Measurements from ENCODE around the gene ZNF546.

The ZNF546 gene

GRCh38 chr19:39982883-39983282 lies 14.0 kb upstream of the ZNF546 start:
- H4K20me1 ChIP-seq (ENCODE audit: insufficient read depth, low read length): peaks cover 6% of the 10 kb centered on the region; the same call in 1 of the 2 replicates
- H3K9ac ChIP-seq (ENCODE audit: low read depth, low read length): no peak overlapping the region
- ATAC-seq (ENCODE audit: insufficient read depth, low read depth) (no peak), DNase-seq (no peak)
- TF ChIP-seq, protein P1, sequence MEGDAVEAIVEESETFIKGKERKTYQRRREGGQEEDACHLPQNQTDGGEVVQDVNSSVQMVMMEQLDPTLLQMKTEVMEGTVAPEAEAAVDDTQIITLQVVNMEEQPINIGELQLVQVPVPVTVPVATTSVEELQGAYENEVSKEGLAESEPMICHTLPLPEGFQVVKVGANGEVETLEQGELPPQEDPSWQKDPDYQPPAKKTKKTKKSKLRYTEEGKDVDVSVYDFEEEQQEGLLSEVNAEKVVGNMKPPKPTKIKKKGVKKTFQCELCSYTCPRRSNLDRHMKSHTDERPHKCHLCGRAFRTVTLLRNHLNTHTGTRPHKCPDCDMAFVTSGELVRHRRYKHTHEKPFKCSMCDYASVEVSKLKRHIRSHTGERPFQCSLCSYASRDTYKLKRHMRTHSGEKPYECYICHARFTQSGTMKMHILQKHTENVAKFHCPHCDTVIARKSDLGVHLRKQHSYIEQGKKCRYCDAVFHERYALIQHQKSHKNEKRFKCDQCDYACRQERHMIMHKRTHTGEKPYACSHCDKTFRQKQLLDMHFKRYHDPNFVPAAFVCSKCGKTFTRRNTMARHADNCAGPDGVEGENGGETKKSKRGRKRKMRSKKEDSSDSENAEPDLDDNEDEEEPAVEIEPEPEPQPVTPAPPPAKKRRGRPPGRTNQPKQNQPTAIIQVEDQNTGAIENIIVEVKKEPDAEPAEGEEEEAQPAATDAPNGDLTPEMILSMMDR (IDR thresholded peaks at IDR 0.05; ENCODE audit: borderline replicate concordance, extremely low read depth, low read length, poor library complexity, severe bottlenecking): no peak
- no peak for TF ChIP-seq EZH2 (IDR thresholded peaks at IDR 0.05; ENCODE audit: borderline replicate concordance, low read depth, low read length, severe bottlenecking)
- peaks cover 62% of the 10 kb centered on the region for H3K36me3 ChIP-seq (ENCODE audit: insufficient read depth, low read length)
- no peaks in the 10 kb centered on the region for H3K4me1 ChIP-seq (ENCODE audit: insufficient read depth, low read length)
- no peak overlapping the region for H3K4me3 ChIP-seq (ENCODE audit: low read depth in 1 of 2, low read length in 2 of 2)
- no peaks in the 10 kb centered on the region for H3K27me3 ChIP-seq (ENCODE audit: insufficient read depth, low read length, poor library complexity)
- H3K4me2 ChIP-seq (ENCODE audit: insufficient read depth, low read length): no peak overlapping the region
- no peak overlapping the region for H3K27ac ChIP-seq (ENCODE audit: low read length)
- peaks cover 51% of the 10 kb centered on the region for H3K79me2 ChIP-seq (ENCODE audit: insufficient read depth, low read length)
- no peak overlapping the region for H2AFZ ChIP-seq (ENCODE audit: low read depth, low read length)
- peaks cover 21% of the 10 kb centered on the region for H3K9me3 ChIP-seq (ENCODE audit: insufficient read depth, low read length, severe bottlenecking)

DNA sequence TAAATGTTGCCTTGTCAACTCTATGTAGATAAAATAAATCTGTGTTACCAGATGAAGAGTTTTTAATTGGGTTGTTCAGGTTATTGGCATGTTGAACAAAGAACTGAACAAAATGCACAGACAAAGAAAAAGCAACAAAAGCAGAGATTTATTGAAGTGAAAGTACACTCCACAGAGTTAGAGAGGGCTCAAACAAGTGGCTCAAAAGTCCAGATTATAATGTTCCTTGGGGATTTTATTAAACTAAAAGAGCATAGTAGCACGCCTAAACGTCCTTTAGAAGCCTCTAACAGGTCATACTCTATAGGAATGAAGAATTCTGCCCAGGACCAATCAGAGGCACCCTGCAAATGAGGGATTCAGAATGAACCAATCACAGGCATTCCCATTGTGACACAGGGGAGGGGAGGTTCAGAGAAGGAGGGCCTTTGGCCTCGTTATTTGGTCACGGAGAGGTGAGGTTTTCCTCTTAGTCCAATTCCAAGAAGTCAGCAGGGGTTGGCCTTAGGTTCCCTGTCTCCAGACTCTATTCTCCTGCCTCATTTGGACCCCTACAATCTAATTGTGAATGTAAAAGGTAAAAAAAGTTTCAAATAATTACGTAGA lies 13.1 kb upstream of the ZNF546 start:
- H3K27me3 ChIP-seq (ENCODE audit: insufficient read depth, low read length, poor library complexity): no peaks in the 10 kb centered on the region
- H3K9me3 ChIP-seq (ENCODE audit: insufficient read depth, low read length, severe bottlenecking): peaks cover 21% of the 10 kb centered on the region
- no peak for DNase-seq
- no peak overlapping the region for H3K27ac ChIP-seq (ENCODE audit: low read length)
- H4K20me1 ChIP-seq (ENCODE audit: insufficient read depth, low read length): no peaks in the 10 kb centered on the region
- H3K79me2 ChIP-seq (ENCODE audit: insufficient read depth, low read length): peaks cover 57% of the 10 kb centered on the region
- no peak overlapping the region for H3K4me2 ChIP-seq (ENCODE audit: insufficient read depth, low read length)
- no peaks in the 10 kb centered on the region for H3K4me1 ChIP-seq (ENCODE audit: insufficient read depth, low read length)
- peaks cover 53% of the 10 kb centered on the region for H3K36me3 ChIP-seq (ENCODE audit: insufficient read depth, low read length)
- no peak overlapping the region for H3K4me3 ChIP-seq (ENCODE audit: low read depth in 1 of 2, low read length in 2 of 2)
- H2AFZ ChIP-seq (ENCODE audit: low read depth, low read length): no peak overlapping the region
- TF ChIP-seq, protein P1 (IDR thresholded peaks at IDR 0.05; ENCODE audit: borderline replicate concordance, extremely low read depth, low read length, poor library complexity, severe bottlenecking): no peak
- no peak for ATAC-seq (ENCODE audit: insufficient read depth, low read depth)
- H3K9ac ChIP-seq (ENCODE audit: low read depth, low read length): no peak overlapping the region

GRCh38 chr19:39986643-39987042 lies 10.2 kb upstream of the ZNF546 start:
- Histone ChIP-seq H3K79me2 (ENCODE audit: insufficient read depth, low read length) (peaks cover 71% of the 10 kb centered on the region), H3K4me1 (ENCODE audit: insufficient read depth, low read length) (no peaks in the 10 kb centered on the region)
- no peak for ATAC-seq (ENCODE audit: insufficient read depth, low read depth)

More at GRCh38 chr19:39986643-39987042, 10.2 kb upstream of the ZNF546 start:
- no peak overlapping the region for H2AFZ ChIP-seq (ENCODE audit: low read depth, low read length)
- no peak overlapping the region for H3K4me3 ChIP-seq (ENCODE audit: low read depth in 1 of 2, low read length in 2 of 2)
- no peaks in the 10 kb centered on the region for H3K27me3 ChIP-seq (ENCODE audit: insufficient read depth, low read length, poor library complexity)
- H3K36me3 ChIP-seq (ENCODE audit: insufficient read depth, low read length): peaks cover 24% of the 10 kb centered on the region
- H3K4me2 ChIP-seq (ENCODE audit: insufficient read depth, low read length): no peak overlapping the region
- DNase-seq: no peak
- H4K20me1 ChIP-seq (ENCODE audit: insufficient read depth, low read length): no peaks in the 10 kb centered on the region
- peaks cover 21% of the 10 kb centered on the region for H3K9me3 ChIP-seq (ENCODE audit: insufficient read depth, low read length, severe bottlenecking)
- H3K27ac ChIP-seq (ENCODE audit: low read length): no peak overlapping the region
- no peak for TF ChIP-seq EZH2 (IDR thresholded peaks at IDR 0.05; ENCODE audit: borderline replicate concordance, low read depth, low read length, severe bottlenecking)
- TF ChIP-seq, protein P1 (IDR thresholded peaks at IDR 0.05; ENCODE audit: borderline replicate concordance, extremely low read depth, low read length, poor library complexity, severe bottlenecking): no peak
- H3K9ac ChIP-seq (ENCODE audit: low read depth, low read length): no peak overlapping the region
